PC-9 (cell line): Measurements from ENCODE around the gene PIK3CB.

Experiments
- CTCF ChIP-seq: fragments of 200-600 bp; sonication (generic); conservative IDR thresholded peaks from 2 replicates; pipeline ENCODE4 v1.6.1; 2017; ENCODE audit warnings: mixed run types, antibody characterized with exemption, mild to moderate bottlenecking, moderate library complexity
- EZH2 ChIP-seq: fragments of 200-600 bp; sonication (generic); IDR thresholded peaks from 2 replicates; pipeline ENCODE4 v1.8.0; 2017; ENCODE audit warnings: antibody characterized with exemption, low read depth

GRCh38 chr3:138690036-138690435 is 144.7 kb downstream of the PIK3CB start:
- TF ChIP-seq CTCF (no peak), EZH2 (no peak)
